ENCODE data around the gene SLC52A1.

The SLC52A1 gene

DNA sequence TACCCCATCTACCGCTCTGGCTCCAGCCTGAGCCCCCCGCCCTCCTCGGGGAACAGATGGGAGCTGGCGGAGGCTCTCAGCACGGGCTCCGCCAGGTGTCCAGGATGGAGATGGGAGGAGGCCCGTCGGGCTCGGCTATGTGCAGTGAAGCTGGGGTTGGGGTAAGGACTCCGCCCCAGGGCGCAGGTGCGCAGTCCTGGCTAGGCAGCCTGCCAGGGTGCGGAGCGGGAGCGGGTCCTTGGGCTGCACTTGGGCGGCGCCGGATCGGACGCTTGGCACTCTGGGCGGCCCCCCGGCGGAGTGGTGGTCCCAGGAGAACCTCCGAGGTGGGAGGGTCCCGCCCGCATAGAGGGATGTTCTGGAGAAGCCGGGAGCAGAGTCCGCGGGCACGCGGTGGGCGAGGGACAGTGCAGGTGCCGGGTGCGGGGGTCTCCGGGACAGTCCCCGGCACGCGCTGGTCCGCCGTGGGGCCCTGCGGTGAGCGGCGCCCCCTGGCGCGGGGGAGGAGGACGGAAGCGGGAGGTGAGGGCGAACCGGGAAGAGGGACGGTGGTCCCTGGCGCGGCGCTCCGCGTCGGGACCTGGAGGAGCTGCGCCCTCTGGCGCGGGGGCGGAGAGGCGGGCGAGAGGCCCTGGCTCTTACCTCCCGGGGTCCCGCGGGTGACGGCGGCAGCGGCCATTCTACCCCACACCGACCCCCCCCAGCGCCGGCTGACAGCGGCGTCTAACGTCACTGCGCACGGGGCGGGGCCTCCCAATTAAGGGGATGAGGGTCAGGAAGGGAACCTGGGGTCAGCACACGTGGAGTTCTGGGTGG lies 48.1 kb downstream of the SLC52A1 start, which contains the start of gene CAMTA2:
Gene CAMTA2 (minus strand): TSS at position 725 of the 816 bp plus-strand sequence. CDS start 1,453 bp downstream, outside the sequence.
- no peaks in the 10 kb centered on the region for H3K9me3 Mint-ChIP-seq
- no peaks in the 10 kb centered on the region for H3K27me3 Mint-ChIP-seq
- peak within 1 kb of the TSS; percentile 93 for H3K4me3 Mint-ChIP-seq
- DNase-seq: peak; percentile 94
- H3K27ac Mint-ChIP-seq: peak within 1 kb of the TSS; percentile 97
- H3K4me1 Mint-ChIP-seq (ENCODE audit: low read depth): peaks cover 52% of the 10 kb centered on the region
- peaks cover 70% of the 10 kb centered on the region for H3K36me3 Mint-ChIP-seq (ENCODE audit: low read depth)

GRCh38 chr17:4986403-4986802 lies 48.8 kb downstream of the SLC52A1 start:
- peaks cover 52% of the 10 kb centered on the region for H3K4me1 Mint-ChIP-seq (ENCODE audit: low read depth)
- H3K27ac Mint-ChIP-seq: peak overlapping the region; percentile 97
- no peaks in the 10 kb centered on the region for H3K9me3 Mint-ChIP-seq
- peak overlapping the region; percentile 93 for H3K4me3 Mint-ChIP-seq
- no peaks in the 10 kb centered on the region for H3K27me3 Mint-ChIP-seq
- DNase-seq: no peak
- H3K36me3 Mint-ChIP-seq (ENCODE audit: low read depth): peaks cover 73% of the 10 kb centered on the region

Data from activated T-cell treated with anti-CD3 and anti-CD28 coated beads, Interleukin-2, amount 50 U/mL, for 24 hours (primary cell).